NCI-H526 treated with DMSO at 0.1 percent for 48 hours (cell line): Measurements from ENCODE around the gene PSMB7.

ENCODE experiments used
- DNase-seq: peaks from one replicate; lab custom pipeline; 2025; lab: John Stamatoyannopoulos, UW

Gene PSMB7

GRCh38 chr9:124410321-124410913 lies 4.8 kb downstream of the PSMB7 start:
- no peak for DNase-seq

DNA sequence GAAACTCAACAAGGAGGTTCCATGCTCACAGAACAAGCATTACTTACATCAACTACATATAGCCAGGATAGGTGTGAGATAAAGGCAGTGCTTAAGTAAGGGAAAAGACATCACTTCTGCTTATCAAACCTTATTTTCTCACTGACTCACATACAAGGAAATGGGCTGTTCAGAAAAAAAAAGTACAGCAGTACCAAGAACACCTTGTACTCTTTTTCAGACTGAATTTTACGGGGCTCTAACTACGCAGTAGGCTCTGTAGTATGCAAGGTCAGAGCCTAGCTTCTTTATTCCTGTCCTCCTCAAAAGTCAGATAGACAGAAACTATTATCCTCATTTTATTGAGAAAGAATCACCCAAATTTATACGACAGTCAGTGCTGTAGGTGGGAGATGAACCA lies 5.8 kb downstream of the PSMB7 start:
- DNase-seq: no peak

DNA sequence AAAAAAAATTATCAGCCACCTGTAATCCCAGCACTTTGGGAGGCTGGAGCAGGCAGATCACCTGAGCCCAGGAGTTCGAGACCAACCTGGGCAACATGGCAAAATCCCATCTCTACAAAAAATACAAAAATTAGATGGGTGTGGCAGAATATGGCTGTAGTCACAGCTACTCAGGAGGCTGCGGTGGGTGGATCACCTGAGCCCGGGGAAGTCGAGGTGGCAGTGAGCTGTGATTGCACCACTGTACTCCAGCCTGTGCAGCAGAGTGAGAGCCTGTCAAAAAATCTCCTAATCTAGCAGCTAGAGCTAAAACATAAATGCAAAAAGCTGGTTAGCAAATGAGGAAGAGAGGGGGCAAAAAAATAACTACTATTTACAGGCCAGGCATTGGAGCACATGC lies 12.0 kb downstream of the PSMB7 start:
- no peak for DNase-seq

- no peak for DNase-seq
These were observed 15.0 kb downstream of the PSMB7 start for GRCh38 chr9:124399968-124400940.

DNA sequence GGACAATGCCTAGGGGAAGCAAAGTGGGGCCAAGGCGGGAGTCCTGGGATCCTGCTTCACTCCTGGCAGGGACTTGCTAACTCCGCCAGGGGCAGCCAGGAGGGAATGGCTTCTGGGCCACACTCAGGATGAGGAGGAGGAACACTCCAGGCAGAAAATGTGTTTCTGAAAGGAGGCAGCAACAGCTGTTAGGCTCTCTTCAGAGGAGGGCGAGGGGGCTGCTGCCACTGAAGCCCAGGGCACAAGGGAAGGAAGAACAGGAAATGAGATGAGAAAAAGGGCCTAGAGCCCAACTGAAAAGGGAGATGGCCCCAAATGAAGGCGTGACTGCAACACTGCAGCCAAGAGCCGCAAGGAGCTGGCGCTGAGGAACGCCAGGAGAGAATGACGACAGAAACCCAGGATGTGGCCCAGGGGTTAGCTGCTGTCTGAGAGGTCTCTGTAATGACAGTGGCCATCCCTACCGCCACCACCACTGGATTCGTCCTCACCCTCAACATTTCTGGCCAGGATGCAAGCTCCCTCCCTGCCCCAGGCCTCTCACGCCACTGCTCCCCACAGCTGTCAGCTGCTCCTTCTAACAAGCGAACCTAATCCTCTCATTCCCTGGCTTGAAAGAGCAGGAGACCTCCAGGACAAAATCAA lies 15.8 kb downstream of the PSMB7 start:
- no peak for DNase-seq

- DNase-seq: no peak
These were observed 16.9 kb downstream of the PSMB7 start for GRCh38 chr9:124398191-124398935.

GRCh38 chr9:124395826-124396225 lies 19.4 kb downstream of the PSMB7 start:
- DNase-seq: no peak

DNA sequence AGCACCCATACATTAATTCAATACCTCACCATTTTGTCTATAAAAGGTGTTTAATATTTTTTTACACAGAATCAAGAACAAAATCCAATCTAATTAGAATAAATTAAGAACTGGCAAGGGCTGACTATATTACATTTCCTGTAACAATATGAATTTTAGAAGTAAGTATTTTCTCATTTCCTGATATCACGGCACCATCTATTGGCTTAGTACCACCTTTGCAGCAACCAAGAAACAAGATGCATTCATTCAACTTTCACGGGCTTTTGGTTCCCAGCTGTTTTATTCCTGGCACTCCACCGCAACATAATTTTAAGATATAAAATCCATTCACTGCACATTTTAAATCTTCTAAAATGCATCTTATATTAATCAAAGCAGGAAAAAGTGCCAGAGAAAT lies 20.6 kb downstream of the PSMB7 start:
- DNase-seq: no peak

DNA sequence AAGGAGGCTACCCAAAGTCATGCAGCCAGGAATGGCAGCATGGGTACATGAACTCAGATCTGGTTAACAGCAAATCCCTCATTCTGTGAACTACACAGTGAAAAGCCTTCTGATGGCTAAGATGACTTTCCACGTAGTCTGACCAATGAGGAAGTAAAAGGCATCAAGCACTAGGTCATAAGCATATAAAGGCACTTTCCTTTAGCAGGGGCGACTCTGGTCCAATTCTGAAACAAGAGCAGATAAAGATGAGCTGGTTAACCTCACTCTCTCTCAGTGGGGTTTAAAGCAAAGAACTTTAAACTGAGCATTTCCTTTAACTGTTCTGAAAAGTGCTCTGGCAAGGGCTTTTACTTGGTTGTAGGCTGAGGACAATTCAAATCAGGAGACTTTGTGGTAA lies 21.1 kb downstream of the PSMB7 start:
- no peak for DNase-seq

- peak; percentile 1 for DNase-seq
These were observed 22.3 kb downstream of the PSMB7 start for GRCh38 chr9:124392871-124393460.

DNA sequence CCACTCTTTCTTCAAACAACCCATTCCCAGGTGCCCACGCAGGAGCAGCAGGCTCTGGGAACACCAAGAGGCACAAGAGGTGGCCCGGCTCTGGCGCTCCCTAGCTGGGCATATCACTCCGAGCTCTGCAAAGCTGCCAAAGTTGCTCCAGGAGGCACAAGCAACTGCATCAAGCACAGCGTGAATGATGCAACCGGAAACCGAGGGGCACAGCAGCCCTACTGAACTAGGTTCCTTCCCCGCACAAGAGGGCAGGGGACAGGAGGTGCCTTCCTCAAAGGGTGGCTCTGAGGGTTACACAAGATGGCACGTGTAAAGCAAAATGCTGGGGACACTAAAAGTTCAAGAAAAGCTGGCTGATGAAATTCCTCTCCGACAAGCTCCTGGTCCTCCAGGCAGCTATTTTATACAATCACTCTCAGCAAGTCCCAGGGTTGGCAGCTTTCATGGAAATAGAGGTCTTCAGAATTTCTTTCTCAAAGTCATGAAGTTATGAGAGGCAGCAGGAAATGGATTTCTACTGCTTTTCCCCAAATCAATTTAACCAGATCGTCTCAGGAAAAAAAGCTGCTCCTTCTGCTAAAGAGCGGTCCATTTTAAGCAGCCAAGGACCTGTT lies 22.9 kb downstream of the PSMB7 start:
- DNase-seq: no peak

- no peak for DNase-seq
These were observed 24.2 kb downstream of the PSMB7 start for GRCh38 chr9:124390794-124391658.

DNA sequence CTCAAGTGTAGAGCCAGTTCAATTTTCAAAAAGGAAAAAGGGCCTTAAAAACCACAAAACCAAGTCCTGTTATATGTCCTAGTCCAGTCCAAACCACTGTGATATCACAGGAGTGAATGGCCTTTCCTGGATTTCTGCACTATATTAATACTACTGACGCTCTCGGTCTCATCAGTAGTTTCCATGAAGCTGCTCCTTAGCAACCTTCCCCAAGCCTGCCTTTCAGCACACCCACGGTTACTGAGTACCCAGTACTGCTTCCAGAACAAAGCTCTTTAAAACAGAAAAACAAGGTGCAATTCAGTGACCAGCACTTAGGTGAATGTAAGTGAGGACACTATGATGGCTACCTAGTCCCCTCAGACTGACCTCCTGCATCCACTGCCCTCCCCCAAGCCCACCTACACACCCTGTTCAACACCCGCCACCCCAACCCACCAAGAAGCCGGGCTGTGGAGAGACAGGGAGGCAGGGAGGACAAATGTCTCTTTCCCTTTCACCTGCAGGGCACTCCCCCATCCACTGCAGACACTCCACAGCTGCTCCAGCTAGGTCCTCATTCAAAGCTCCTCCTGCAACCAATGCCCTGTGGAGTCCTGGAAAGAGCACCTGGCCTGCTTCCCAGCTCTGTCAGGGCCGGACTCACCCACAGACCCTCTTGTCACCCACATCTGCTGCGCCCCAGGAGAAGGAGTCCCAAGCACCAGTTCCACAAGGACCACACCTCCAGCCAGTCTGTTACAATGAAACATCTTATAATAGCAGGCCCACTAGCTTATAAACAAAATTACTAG lies 25.9 kb downstream of the PSMB7 start:
- DNase-seq: no peak

GRCh38 chr9:124388275-124389048 lies 26.8 kb downstream of the PSMB7 start:
- no peak for DNase-seq

GRCh38 chr9:124386201-124386600 lies 29.0 kb downstream of the PSMB7 start:
- DNase-seq: no peak

- DNase-seq: no peak
These were observed 29.6 kb downstream of the PSMB7 start for GRCh38 chr9:124385623-124386022.

- DNase-seq: no peak
These were observed 30.4 kb downstream of the PSMB7 start for GRCh38 chr9:124384846-124385245.

GRCh38 chr9:124384210-124384609 lies 31.0 kb downstream of the PSMB7 start:
- DNase-seq: no peak
